Stomach (tissue), 4 donors: Measurements from ENCODE around the gene LRRC30.

ENCODE experiments used
- EP300 ChIP-seq: sonication (generic); formaldehyde crosslinking; IDR thresholded peaks from one replicate; pipeline ENCODE4 v1.6.1; 2017; ENCODE audit warnings: antibody characterized with exemption
- POLR2A ChIP-seq, 4 donors: fragments of 450-650 bp; IDR thresholded peaks; one replicate each; pipeline ENCODE4 v1.6.1; 2016; ENCODE audit warnings: antibody characterized with exemption in 4 of 4, control low read depth in 2 of 4, mild to moderate bottlenecking in 1 of 4, moderate library complexity in 1 of 4
- POLR2AphosphoS5 ChIP-seq, 3 donors: sonication (generic); formaldehyde crosslinking; IDR thresholded peaks; one replicate each; pipeline ENCODE4 v1.6.1; 2016; ENCODE audit warnings: antibody characterized with exemption in 3 of 3
- TF ChIP-seq, protein P1 (sequence below), 7 experiments: fragments of 450-650 bp in 4 of 7; fragments of 200-600 bp in 3 of 7; sonication (generic) in 3 of 7; IDR thresholded peaks; one replicate each; pipeline ENCODE4 v1.5.1; 2016 to 2019; ENCODE audit warnings: antibody characterized with exemption in 7 of 7, control low read depth in 2 of 7, mild to moderate bottlenecking in 1 of 7

DNA sequence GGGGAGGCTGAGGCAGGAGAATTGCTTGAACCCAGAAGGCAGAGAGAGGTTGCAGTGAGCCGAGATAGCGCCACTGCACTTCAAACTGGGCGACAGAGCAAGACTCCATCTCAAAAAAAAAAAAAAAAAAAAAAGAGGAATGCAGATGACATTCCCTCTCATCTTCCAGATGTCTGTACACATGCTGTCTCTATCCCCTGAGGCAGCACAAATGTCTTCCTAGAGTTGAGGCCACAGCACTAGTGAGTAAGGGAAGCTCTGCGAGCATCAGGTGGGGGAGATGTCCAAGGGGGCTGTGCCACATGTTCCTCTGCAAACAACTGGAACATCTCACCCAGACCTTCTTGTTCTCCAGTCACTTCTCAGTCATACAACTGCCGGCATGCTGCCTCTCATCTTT, 35.6 kb upstream of the LRRC30 start:
- TF ChIP-seq, protein P1, sequence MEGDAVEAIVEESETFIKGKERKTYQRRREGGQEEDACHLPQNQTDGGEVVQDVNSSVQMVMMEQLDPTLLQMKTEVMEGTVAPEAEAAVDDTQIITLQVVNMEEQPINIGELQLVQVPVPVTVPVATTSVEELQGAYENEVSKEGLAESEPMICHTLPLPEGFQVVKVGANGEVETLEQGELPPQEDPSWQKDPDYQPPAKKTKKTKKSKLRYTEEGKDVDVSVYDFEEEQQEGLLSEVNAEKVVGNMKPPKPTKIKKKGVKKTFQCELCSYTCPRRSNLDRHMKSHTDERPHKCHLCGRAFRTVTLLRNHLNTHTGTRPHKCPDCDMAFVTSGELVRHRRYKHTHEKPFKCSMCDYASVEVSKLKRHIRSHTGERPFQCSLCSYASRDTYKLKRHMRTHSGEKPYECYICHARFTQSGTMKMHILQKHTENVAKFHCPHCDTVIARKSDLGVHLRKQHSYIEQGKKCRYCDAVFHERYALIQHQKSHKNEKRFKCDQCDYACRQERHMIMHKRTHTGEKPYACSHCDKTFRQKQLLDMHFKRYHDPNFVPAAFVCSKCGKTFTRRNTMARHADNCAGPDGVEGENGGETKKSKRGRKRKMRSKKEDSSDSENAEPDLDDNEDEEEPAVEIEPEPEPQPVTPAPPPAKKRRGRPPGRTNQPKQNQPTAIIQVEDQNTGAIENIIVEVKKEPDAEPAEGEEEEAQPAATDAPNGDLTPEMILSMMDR (IDR thresholded peaks at IDR 0.05) = no peak
- no peak for TF ChIP-seq POLR2AphosphoS5 (IDR thresholded peaks at IDR 0.05)
- no peak for TF ChIP-seq EP300
- no peak for TF ChIP-seq POLR2A (IDR thresholded peaks at IDR 0.05)
